ENCODE results near the gene DBN1. TPM values are rescaled to one million over a fixed set of nuclear protein-coding genes. Genes with fewer than 3 reads are reported as not detected.

Gene DBN1
- total and polyA plus RNA-seq, 9 of the 15 experiments (the other 6 are each of a cell fraction or from before 2014, with no cell fraction given): 0.25 to 87.2 (median 27.9) TPM

DNA sequence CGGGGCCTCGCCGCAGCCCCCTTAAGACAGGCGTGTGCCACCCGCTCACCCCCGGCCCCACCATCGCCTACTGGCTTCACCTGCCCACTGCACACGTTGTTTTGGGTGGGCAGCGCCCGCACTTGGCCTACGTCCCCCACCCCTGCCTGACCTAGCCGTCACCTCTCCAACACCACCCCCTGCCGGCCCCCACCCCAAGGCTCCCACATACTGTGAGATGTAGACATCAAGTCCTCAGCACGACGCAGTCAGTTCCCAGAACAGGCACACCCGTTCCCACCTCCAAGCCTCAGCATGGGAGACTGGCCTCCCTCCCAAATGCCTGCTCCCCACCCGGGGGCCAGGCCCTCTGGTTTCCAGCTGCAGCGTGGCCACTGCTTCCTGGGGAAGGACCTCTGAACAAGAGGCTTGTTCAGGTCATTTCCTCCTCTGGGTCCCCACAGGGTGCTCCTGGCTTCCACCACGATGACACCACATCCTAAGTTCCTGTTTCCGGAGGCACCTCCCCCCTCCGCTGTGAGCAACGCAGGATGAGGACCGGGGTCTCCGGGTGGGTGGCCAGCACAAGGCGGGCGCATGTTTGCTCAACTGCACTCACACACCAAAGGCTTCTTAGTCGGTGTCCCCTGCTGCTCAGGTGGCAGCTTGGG lies 11.3 kb downstream of the DBN1 start (continued):
- TF ChIP-seq, protein P1, sequence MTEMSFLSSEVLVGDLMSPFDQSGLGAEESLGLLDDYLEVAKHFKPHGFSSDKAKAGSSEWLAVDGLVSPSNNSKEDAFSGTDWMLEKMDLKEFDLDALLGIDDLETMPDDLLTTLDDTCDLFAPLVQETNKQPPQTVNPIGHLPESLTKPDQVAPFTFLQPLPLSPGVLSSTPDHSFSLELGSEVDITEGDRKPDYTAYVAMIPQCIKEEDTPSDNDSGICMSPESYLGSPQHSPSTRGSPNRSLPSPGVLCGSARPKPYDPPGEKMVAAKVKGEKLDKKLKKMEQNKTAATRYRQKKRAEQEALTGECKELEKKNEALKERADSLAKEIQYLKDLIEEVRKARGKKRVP (CRISPR knock-in tag; IDR thresholded peaks at IDR 0.05): no peak
- no peak for TF ChIP-seq KLF10 (CRISPR knock-in tag; IDR thresholded peaks at IDR 0.05)
- TF ChIP-seq, protein P2, sequence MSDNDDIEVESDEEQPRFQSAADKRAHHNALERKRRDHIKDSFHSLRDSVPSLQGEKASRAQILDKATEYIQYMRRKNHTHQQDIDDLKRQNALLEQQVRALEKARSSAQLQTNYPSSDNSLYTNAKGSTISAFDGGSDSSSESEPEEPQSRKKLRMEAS (CRISPR knock-in tag; IDR thresholded peaks at IDR 0.05): 0 out of 2 replicates have a peak, but pooled peaks have one; percentile 13
- TF ChIP-seq, protein P3, sequence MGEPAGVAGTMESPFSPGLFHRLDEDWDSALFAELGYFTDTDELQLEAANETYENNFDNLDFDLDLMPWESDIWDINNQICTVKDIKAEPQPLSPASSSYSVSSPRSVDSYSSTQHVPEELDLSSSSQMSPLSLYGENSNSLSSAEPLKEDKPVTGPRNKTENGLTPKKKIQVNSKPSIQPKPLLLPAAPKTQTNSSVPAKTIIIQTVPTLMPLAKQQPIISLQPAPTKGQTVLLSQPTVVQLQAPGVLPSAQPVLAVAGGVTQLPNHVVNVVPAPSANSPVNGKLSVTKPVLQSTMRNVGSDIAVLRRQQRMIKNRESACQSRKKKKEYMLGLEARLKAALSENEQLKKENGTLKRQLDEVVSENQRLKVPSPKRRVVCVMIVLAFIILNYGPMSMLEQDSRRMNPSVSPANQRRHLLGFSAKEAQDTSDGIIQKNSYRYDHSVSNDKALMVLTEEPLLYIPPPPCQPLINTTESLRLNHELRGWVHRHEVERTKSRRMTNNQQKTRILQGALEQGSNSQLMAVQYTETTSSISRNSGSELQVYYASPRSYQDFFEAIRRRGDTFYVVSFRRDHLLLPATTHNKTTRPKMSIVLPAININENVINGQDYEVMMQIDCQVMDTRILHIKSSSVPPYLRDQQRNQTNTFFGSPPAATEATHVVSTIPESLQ (CRISPR knock-in tag; IDR thresholded peaks at IDR 0.05): no peak
- TF ChIP-seq TGIF2 (CRISPR knock-in tag; IDR thresholded peaks at IDR 0.05): no peak
- TF ChIP-seq STAT5B (CRISPR knock-in tag; IDR thresholded peaks at IDR 0.05): no peak
- peak; percentile 49; the same call in 1 of the 2 replicates for TF ChIP-seq ZBTB7A (IDR thresholded peaks at IDR 0.05; ENCODE audit: borderline replicate concordance, control insufficient read depth, low read depth, low read length)
- no peak for TF ChIP-seq STAG1 (CRISPR knock-in tag; IDR thresholded peaks at IDR 0.05; ENCODE audit: borderline replicate concordance)
- TF ChIP-seq ATF7 (IDR thresholded peaks at IDR 0.05): 0 out of 2 replicates have a peak, but pooled peaks have one; percentile 15

Measured in K562 (cell line).